H1 (cell line): ENCODE data around the gene CCDC91. TPM values are rescaled to one million over a fixed set of nuclear protein-coding genes. Genes with fewer than 3 reads are reported as not detected.

Source experiments
- CTCF ChIA-PET: fragments of 300-600 bp; sonication (Branson Sonifier 250); formaldehyde crosslinking; loops from one replicate; lab custom pipeline; 2021; ENCODE audit not compliant: partially characterized antibody; lab: Charles Lee
- POLR2A ChIA-PET: fragments of 300-600 bp; sonication (Branson Sonifier 250); formaldehyde crosslinking; loops from one replicate; lab custom pipeline; 2021; ENCODE audit warnings: inconsistent platforms; ENCODE audit not compliant: partially characterized antibody; lab: Charles Lee
- DNase-seq, 2 experiments: peaks; one replicate each; pipeline versions ENCODE4 v3.0.0 to v3.0.0-alpha.2; 2010 to 2022; ENCODE audit warnings: low spot score in 2 of 2, low read depth in 1 of 2, mixed read lengths in 1 of 2
- FAIRE-seq: peaks from 2 replicates; lab custom pipeline; 2011; peaks lifted over from hg19 to GRCh38; lab: Jason Lieb, UNC
- H2AFZ ChIP-seq: 2 replicates; pipeline ENCODE4 v1.8.1; 2012; ENCODE audit warnings: low read length, inconsistent platforms
- H2AK5ac ChIP-seq: 2 replicates; pipeline ENCODE4 v1.6.1; 2013; ENCODE audit warnings: low read depth, low read length
- H2BK120ac ChIP-seq: replicated peaks from 2 replicates; pipeline ENCODE3; 2013; ENCODE audit warnings: low read depth, low read length, inconsistent platforms
- H2BK12ac ChIP-seq: 2 replicates; pipeline ENCODE4 v1.6.1; 2013; ENCODE audit warnings: low read depth, low read length
- H2BK15ac ChIP-seq: 2 replicates; pipeline ENCODE4 v1.6.1; 2013; ENCODE audit warnings: low read length
- H2BK20ac ChIP-seq: 2 replicates; pipeline ENCODE4 v1.6.1; 2013; ENCODE audit warnings: low read length
- H2BK5ac ChIP-seq: 2 replicates; pipeline ENCODE4 v1.6.1; 2013; ENCODE audit warnings: low read depth, low read length
- H3K14ac ChIP-seq: 2 replicates; pipeline ENCODE4 v1.6.1; 2013; ENCODE audit warnings: inconsistent platforms; ENCODE audit not compliant: insufficient read length
- H3K18ac ChIP-seq: 2 replicates; pipeline ENCODE4 v1.6.1; 2013; ENCODE audit warnings: low read length; ENCODE audit errors: extremely low read depth
- H3K23ac ChIP-seq: 2 replicates; pipeline ENCODE4 v1.6.1; 2013; ENCODE audit warnings: inconsistent platforms; ENCODE audit not compliant: insufficient read length
- H3K23me2 ChIP-seq: 2 replicates; pipeline ENCODE4 v1.6.1; 2013; ENCODE audit warnings: low read depth, low read length
- H3K27ac ChIP-seq: 2 replicates; pipeline ENCODE4 v1.6.1; 2011; ENCODE audit warnings: low read depth, low read length, inconsistent platforms
- H3K27me3 ChIP-seq, 4 experiments: replicated peaks in 1 of 4; 1 replicate in 1 of 4; 2 replicates in 3 of 4; pipeline versions ENCODE4 v1.6.1 to v1.8.1; 2011 to 2013; ENCODE audit warnings: low read length in 3 of 4, mild to moderate bottlenecking in 3 of 4, inconsistent platforms in 2 of 4, mixed read lengths in 2 of 4, moderate library complexity in 1 of 4; ENCODE audit not compliant: control insufficient read depth in 3 of 4, insufficient read depth in 3 of 4; ENCODE audit errors: extremely low read depth in 1 of 4
- H3K36me3 ChIP-seq, 4 experiments: 2 replicates each; pipeline versions ENCODE4 v1.6.1 to v1.8.1; 2011 to 2013; ENCODE audit warnings: mild to moderate bottlenecking in 4 of 4, low read length in 3 of 4, moderate library complexity in 2 of 4, control low read depth in 1 of 4, inconsistent platforms in 1 of 4; ENCODE audit not compliant: insufficient read depth in 4 of 4, control insufficient read depth in 2 of 4
- H3K4ac ChIP-seq: replicated peaks from 2 replicates; pipeline ENCODE3; 2013; ENCODE audit warnings: low read length, low read depth, mixed read lengths, inconsistent platforms; ENCODE audit not compliant: insufficient read length
- H3K4me1 ChIP-seq, 4 experiments: replicated peaks in 1 of 4; 1 replicate in 1 of 4; 2 replicates in 3 of 4; pipeline versions ENCODE4 v1.6.1 to v1.8.1; 2011 to 2013; ENCODE audit warnings: low read length in 3 of 4, inconsistent platforms in 2 of 4, mixed read lengths in 1 of 4; ENCODE audit not compliant: insufficient read depth in 4 of 4, control insufficient read depth in 3 of 4
- H3K4me2 ChIP-seq, 2 experiments: 2 replicates each; pipeline versions ENCODE4 v1.6.1 to v1.8.1; 2011 to 2013; ENCODE audit warnings: low read depth in 2 of 2, low read length in 2 of 2, control low read depth in 1 of 2, inconsistent platforms in 1 of 2, mild to moderate bottlenecking in 1 of 2; ENCODE audit not compliant: insufficient read depth in 1 of 2
- H3K4me3 ChIP-seq, 4 experiments: fragments of 200-600, 300-600 bp in 1 of 4; sonication (generic), shearing (Covaris generic), sonication (Bioruptor Twin) in 1 of 4; 2 replicates each; pipeline versions ENCODE4 v1.5.1 to v1.8.1; 2011 to 2016; ENCODE audit warnings: low read length in 4 of 4, low read depth in 3 of 4, control low read depth in 2 of 4, inconsistent platforms in 2 of 4, mild to moderate bottlenecking in 2 of 4, mixed read lengths in 1 of 4, moderate library complexity in 1 of 4; ENCODE audit not compliant: insufficient read depth in 2 of 4; ENCODE audit errors: extremely low read depth in 1 of 4
- H3K56ac ChIP-seq: replicated peaks from 2 replicates; pipeline ENCODE3; 2013; ENCODE audit warnings: low read depth, mild to moderate bottlenecking, mixed read lengths, low read length, inconsistent platforms; ENCODE audit not compliant: insufficient read length
- H3K79me1 ChIP-seq: 2 replicates; pipeline ENCODE4 v1.6.1; 2013; ENCODE audit warnings: low read depth, low read length, control low read depth
- H3K79me2 ChIP-seq, 2 experiments: 2 replicates each; pipeline versions ENCODE4 v1.6.1 to v1.8.1; 2012 to 2013; ENCODE audit warnings: low read length in 2 of 2, mild to moderate bottlenecking in 2 of 2, inconsistent platforms in 1 of 2; ENCODE audit not compliant: insufficient read depth in 2 of 2, control insufficient read depth in 1 of 2
- H3K9ac ChIP-seq, 4 experiments: replicated peaks in 1 of 4; 1 replicate in 1 of 4; 2 replicates in 3 of 4; pipeline versions ENCODE4 v1.6.1 to v1.8.1; 2011 to 2013; ENCODE audit warnings: low read depth in 3 of 4, low read length in 3 of 4, control low read depth in 2 of 4, mild to moderate bottlenecking in 2 of 4, moderate library complexity in 2 of 4, inconsistent platforms in 1 of 4; ENCODE audit errors: extremely low read depth in 1 of 4
- H3K9me3 ChIP-seq, 2 experiments: 2 replicates each; pipeline versions ENCODE4 v1.6.1 to v1.8.1; 2012 to 2013; ENCODE audit warnings: mild to moderate bottlenecking in 2 of 2, moderate library complexity in 2 of 2, control low read depth in 1 of 2, inconsistent platforms in 1 of 2, low read depth in 1 of 2, low read length in 1 of 2, mixed read lengths in 1 of 2; ENCODE audit not compliant: insufficient read depth in 2 of 2
- H4K20me1 ChIP-seq, 2 experiments: replicated peaks in 1 of 2; 2 replicates each; pipeline versions ENCODE3 to v1.8.1; 2011 to 2013; ENCODE audit warnings: inconsistent platforms in 2 of 2, low read length in 2 of 2, mild to moderate bottlenecking in 1 of 2; ENCODE audit not compliant: insufficient read depth in 2 of 2, control insufficient read depth in 1 of 2
- H4K5ac ChIP-seq: 2 replicates; pipeline ENCODE4 v1.6.1; 2013; ENCODE audit warnings: low read length, low read depth, mixed read lengths, inconsistent platforms; ENCODE audit not compliant: insufficient read length
- H4K8ac ChIP-seq: 2 replicates; pipeline ENCODE4 v1.8.0; 2013; ENCODE audit warnings: mild to moderate bottlenecking, moderate library complexity, low read length, inconsistent platforms; ENCODE audit not compliant: insufficient read depth; ENCODE audit errors: extremely low read depth
- H4K91ac ChIP-seq: replicated peaks from 2 replicates; pipeline ENCODE3; 2013; ENCODE audit warnings: low read length, mixed read lengths, inconsistent platforms; ENCODE audit not compliant: insufficient read length
- BRCA1 ChIP-seq: IDR thresholded peaks from 2 replicates; pipeline ENCODE4 v1.6.1; 2012; ENCODE audit warnings: low read depth, low read length, improper control_type of control experiment
- GABPA ChIP-seq: IDR thresholded peaks from 2 replicates; pipeline ENCODE4 v1.6.1; 2011; ENCODE audit warnings: mild to moderate bottlenecking, low read length, moderate library complexity, borderline replicate concordance; ENCODE audit not compliant: insufficient read depth
- HDAC2 ChIP-seq, 2 experiments: fragments of 300-600 bp in 1 of 2; sonication (generic) in 1 of 2; IDR thresholded peaks; 2 replicates each; pipeline ENCODE4 v1.6.1; 2011 to 2012; ENCODE audit warnings: low read depth in 2 of 2, low read length in 2 of 2, mild to moderate bottlenecking in 2 of 2, moderate library complexity in 2 of 2, borderline replicate concordance in 1 of 2, inconsistent platforms in 1 of 2
- KDM5A ChIP-seq: fragments of 200-600 bp; IDR thresholded peaks from 2 replicates; pipeline ENCODE4 v1.7.1; 2012; ENCODE audit warnings: mild to moderate bottlenecking, low read length, inconsistent platforms, mixed read lengths
- RAD21 ChIP-seq, 2 experiments: IDR thresholded peaks in 1 of 2; conservative IDR thresholded peaks in 1 of 2; 2 replicates each; pipeline ENCODE4 v1.6.1; 2011; ENCODE audit warnings: low read depth in 2 of 2, low read length in 2 of 2, improper control_type of control experiment in 1 of 2, inconsistent platforms in 1 of 2, mild to moderate bottlenecking in 1 of 2, moderate library complexity in 1 of 2
- YY1 ChIP-seq: IDR thresholded peaks from 2 replicates; pipeline ENCODE4 v1.6.1; 2011; ENCODE audit warnings: low read depth, mild to moderate bottlenecking, low read length
- ZNF274 ChIP-seq: IDR thresholded peaks from 2 replicates; pipeline ENCODE4 v1.7.0; 2012; ENCODE audit warnings: low read length, borderline replicate concordance; ENCODE audit errors: extremely low read depth
- WGBS, 2 experiments: shearing (Covaris generic) in 1 of 2; methylation state at CpG; one replicate each; pipeline versions ENCODE4 v1.1.6 to v1.1.7; 2013 to 2015; ENCODE audit warnings: low lambda C conversion rate in 2 of 2, mixed read lengths in 2 of 2, inconsistent platforms in 1 of 2, low coverage in 1 of 2, missing lambda C conversion rate in 1 of 2; ENCODE audit not compliant: insufficient replicate concordance in 2 of 2, insufficient coverage in 1 of 2, insufficient read length in 1 of 2; ENCODE audit errors: extremely low coverage in 1 of 2, missing lambda C conversion rate in 1 of 2; 5-methylcytosine and 5-hydroxymethylcytosine counted together
- polyA plus RNA-seq, 7 experiments: library from polyadenylated mRNA; depleted of rRNA in 3 of 7; stranded (reverse) in 5 of 7; unstranded in 2 of 7; fragments of >200 nt in 5 of 7; fragments of 200-250 nt in 2 of 7; gene quantifications; 1 replicate in 5 of 7; 2 replicates in 1 of 7; 4 replicates in 1 of 7; pipeline versions ENCODE4 v1.2.1 to v1.2.3, GENCODE V29; 2011 to 2013; ENCODE audit warnings: missing spikeins in 2 of 7, mixed read lengths in 2 of 7
- total RNA-seq: library from RNA; stranded (reverse); fragmentation: NEBNext Ultra II Directional; extraction: Animal tissue kit (Norgen Biotek cat#: 25700); gene quantifications from 2 replicates; pipeline ENCODE4 v1.2.1, GENCODE V29; 2021

Gene CCDC91
- total and polyA plus RNA-seq, 2 of the 8 experiments (the other 6 are each of a cell fraction or from before 2014, with no cell fraction given): 8.6 to 23.1 TPM

DNA sequence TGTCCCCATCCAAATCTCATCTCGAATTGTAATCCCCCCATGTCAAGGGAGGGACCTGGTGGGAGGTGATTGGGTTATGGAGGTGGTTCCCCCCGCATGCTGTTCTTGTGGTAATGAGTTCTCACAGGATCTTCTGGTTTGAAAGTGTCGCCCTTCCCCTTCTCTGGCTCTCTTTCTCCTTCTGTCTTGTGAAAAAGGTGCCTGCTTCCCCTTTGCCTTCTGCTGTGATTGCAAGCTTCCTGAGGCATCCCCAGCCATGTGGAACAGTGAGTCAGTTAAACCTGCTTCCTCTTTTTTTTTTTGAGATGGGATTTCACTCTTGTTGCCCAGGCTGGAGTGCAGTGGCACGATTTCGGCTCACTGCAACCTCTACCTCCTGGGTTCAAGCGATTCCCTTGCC is 104.0 kb downstream of the CCDC91 start:
- no peak for TF ChIP-seq GABPA
- no peak for TF ChIP-seq RAD21 (IDR thresholded peaks at IDR 0.05 in 1 of 2, conservative IDR thresholded peaks at IDR 0.05 in 1 of 2; ENCODE audit: low read depth in 2 of 2, low read length in 2 of 2)
- TF ChIP-seq HDAC2 (IDR thresholded peaks at IDR 0.05; ENCODE audit: borderline replicate concordance in 1 of 2, low read depth in 2 of 2, low read length in 2 of 2): no peak
- TF ChIP-seq ZNF274: no peak
- TF ChIP-seq BRCA1: no peak
- TF ChIP-seq KDM5A: no peak
- no peak for TF ChIP-seq YY1
- H3K27me3 ChIP-seq: no peaks in the 10 kb centered on the region
- no peak overlapping the region for H3K9ac ChIP-seq
- H3K18ac ChIP-seq: no peak overlapping the region
- no peaks in the 10 kb centered on the region for H3K36me3 ChIP-seq
- DNase-seq (peak in 1 of 2 experiments; percentile 45), FAIRE-seq (no peak)
- ChIA-PET POLR2A (no interaction called here), CTCF (interaction anchor here (0.6 to 1.2 kb wide), 3 partner anchors 349 to 590 kb away, joined by 3 read pairs; no protein-coding TSS in a partner anchor)
- H2BK20ac ChIP-seq: no peak overlapping the region
- no peak overlapping the region for H4K5ac ChIP-seq
- no peaks in the 10 kb centered on the region for H4K20me1 ChIP-seq
- H3K27ac ChIP-seq: no peak overlapping the region
- H3K14ac ChIP-seq: no peak overlapping the region
- no peak overlapping the region for H2AK5ac ChIP-seq
- peaks cover 0 to 12% of the 10 kb centered on the region in 2 experiments; a peak in 1 of 4 replicates for H3K79me2 ChIP-seq
- no peak overlapping the region for H3K4ac ChIP-seq
- H3K4me3 ChIP-seq: no peak overlapping the region
- peaks cover 7 to 13% of the 10 kb centered on the region in 2 experiments for H3K9me3 ChIP-seq
- no peak overlapping the region for H3K4me2 ChIP-seq
- H2BK12ac ChIP-seq: no peak overlapping the region
- H3K23ac ChIP-seq: no peak overlapping the region
- no peak overlapping the region for H3K56ac ChIP-seq
- no peak overlapping the region for H4K91ac ChIP-seq
- no peak overlapping the region for H2BK15ac ChIP-seq
- 79% methylated on average over 6 of the region's 6 CpGs; no CpG with 5 or more reads in 1 of the 2 experiments for WGBS, 2 experiments
- H3K23me2 ChIP-seq: no peaks in the 10 kb centered on the region
- H3K79me1 ChIP-seq: no peaks in the 10 kb centered on the region; the same call in 1 of the 2 replicates
- no peak overlapping the region for H2AFZ ChIP-seq
- no peak overlapping the region for H4K8ac ChIP-seq
- H2BK5ac ChIP-seq: no peak overlapping the region
- H3K4me1 ChIP-seq: peaks cover 0 to 7% (median 2%) of the 10 kb centered on the region in 4 experiments; a peak in 1 of 7 replicates
- no peak overlapping the region for H2BK120ac ChIP-seq
